Hindlimb muscle (tissue), 1 donor: ENCODE results near the gene ZNF467. TPM values are rescaled to one million over a fixed set of nuclear protein-coding genes. Genes with fewer than 3 reads are reported as not detected.

Source experiments
- DNase-seq: peaks from one replicate; pipeline ENCODE4 v3.0.0-alpha.2; 2013
- polyA plus RNA-seq: library from polyadenylated mRNA; unstranded; fragments of 120-200 nt; gene quantifications from one replicate; pipeline ENCODE4 v1.2.1, GENCODE V29; 2013; ENCODE audit not compliant: insufficient read length

Gene ZNF467
- polyA plus RNA-seq, 1 donor: 9.1 TPM

DNA sequence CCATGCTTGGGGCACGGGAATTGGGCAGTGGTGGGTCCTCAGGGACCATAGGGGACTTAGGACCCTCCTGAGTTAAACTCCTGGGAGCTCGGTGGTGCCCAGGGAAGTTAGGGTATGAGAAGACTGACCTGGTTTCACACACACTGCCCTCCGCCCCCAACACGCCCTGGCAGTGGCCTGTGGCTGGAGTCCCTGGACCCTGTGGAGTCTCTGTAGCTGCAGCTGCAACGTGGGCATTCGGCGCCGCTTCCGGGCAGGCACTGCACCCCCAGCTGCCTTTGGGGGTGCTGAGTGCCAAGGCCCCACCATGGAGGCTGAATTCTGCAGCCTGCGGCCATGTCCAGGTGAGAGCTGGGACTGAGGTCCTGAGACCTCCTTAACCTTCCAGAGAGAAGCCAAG, 34.9 kb upstream of the ZNF467 start:
- no peak for DNase-seq

DNA sequence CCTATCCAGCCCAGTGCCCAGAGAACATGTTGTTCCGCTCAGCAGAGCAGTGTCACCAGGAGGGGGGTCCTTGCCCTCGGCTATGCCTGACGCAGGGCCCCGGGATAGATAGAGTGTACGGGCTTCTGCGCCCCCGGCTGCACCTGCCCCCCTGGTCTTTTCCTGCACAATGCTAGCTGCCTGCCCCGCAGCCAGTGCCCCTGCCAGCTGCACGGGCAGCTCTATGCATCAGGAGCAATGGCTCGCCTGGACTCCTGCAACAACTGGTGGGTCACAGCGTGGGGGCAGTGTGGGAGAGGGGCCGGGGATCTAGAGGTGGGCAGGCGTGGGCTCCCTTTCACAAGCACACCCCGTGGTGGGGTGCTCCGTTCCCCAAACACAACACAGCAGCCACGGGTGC, 33.3 kb upstream of the ZNF467 start:
- no peak for DNase-seq

DNA sequence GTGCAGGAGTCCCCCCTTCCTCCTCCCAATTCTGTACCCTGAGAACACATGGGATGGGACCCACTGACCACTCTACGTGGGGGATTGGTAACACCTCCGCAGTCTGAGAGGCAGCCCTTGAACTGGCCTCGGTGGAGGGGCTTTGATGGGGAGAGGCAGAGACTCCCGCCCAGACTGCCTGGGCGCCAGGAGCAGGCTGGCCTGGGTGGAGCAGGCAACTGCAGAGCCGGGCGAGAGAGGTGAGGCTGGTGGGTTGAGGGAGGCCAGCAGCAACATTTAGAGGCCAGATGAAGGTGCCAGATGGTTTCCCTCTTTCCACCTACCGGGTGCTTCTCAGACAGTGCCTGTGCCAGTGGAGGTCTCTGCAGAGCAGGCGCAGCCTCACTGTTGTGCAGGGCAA, 30.7 kb upstream of the ZNF467 start:
- no peak for DNase-seq

DNA sequence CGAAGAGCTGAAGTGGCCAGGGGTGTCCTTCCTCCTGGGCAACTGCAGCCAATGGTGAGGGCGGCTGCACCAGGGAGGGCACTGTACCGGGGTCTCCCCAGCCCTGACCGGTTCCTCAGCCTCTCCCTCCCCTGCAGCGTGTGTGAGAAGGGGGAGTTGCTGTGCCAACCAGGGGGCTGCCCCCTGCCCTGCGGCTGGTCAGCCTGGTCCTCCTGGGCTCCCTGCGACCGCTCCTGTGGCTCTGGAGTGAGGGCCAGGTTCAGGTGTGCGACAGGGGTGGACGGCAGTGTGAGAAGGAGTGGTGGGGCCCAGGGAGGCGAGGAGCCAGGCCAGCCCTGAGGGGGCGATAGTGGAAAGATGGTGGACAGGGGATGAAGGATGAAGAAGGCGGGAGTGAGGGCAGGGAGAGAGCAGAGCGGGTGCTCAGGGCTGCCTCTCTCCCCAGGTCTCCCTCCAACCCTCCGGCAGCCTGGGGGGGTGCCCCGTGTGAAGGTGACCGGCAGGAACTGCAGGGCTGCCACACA, 30.2 kb upstream of the ZNF467 start:
- DNase-seq: no peak

DNA sequence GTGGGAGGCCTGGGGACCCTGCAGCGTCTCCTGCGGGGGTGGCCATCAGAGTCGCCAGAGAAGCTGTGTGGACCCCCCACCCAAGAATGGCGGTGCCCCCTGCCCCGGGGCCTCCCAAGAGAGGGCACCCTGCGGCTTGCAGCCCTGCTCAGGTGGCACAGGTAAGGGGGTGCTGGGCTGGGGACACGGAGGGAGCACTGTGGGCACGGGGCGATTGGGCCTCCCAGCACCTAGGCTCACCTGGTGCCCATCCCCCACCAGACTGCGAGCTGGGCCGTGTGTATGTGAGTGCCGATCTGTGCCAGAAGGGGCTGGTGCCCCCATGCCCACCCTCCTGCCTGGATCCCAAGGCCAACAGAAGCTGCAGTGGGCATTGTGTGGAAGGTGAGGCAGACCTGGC, 29.6 kb upstream of the ZNF467 start:
- no peak for DNase-seq

DNA sequence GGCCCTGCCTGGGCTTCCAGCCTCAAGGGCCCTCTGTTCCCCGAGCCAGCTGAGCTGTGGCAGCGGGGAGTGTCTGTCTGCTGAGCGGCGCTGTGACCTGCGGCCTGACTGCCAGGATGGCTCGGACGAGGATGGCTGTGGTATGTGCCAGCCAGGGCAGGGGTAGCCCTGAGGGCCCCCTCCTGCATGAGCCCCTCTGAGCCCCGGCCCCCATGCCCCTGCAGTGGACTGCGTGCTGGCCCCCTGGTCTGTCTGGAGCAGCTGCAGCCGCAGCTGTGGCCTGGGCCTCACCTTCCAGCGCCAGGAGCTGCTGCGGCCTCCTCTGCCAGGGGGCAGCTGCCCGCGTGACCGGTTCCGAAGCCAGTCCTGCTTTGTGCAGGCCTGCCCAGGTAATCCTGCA, 28.4 kb upstream of the ZNF467 start:
- no peak for DNase-seq

DNA sequence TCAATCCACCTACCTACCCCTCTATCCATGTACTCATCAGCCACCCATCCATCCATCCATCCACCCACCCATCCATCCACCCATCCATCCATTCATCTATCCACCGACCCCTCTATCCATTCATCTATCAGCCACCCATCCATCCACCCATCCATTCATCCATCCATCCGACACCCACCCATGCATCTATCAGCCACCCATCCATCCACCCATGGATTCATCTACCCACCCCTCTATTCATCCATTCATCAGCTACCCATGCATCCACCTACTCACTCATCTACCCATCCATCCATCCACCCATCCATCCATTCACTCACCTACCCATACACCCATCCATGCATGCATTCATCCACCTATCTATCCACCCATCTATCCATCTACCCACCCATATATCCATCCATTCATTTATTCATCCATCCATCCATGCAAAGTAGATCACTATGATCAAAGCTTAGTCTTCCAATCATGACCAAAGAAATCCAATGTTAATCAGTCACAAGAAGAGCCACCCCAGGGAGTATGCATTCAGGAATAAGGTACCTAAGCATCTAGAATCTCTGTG, 27.7 kb upstream of the ZNF467 start:
- no peak for DNase-seq

DNA sequence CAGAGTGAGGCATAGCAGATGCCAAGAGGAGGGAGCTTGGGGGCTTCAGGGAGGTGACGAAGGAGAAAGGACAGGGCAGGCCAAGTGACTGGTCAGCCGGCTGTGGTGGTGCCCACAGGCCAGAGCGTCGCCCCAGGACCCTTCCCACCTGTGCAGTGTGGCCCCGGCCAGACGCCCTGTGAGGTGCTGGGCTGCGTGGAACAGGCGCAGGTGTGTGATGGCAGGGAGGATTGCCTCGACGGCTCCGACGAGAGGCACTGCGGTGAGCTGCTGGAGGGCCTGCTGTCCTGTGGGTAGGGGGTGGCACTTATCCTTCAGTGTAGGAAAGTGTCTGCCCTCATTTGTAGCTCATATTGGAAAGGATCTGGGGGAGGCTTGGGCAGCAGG, 26.8 kb upstream of the ZNF467 start:
- DNase-seq: no peak

DNA sequence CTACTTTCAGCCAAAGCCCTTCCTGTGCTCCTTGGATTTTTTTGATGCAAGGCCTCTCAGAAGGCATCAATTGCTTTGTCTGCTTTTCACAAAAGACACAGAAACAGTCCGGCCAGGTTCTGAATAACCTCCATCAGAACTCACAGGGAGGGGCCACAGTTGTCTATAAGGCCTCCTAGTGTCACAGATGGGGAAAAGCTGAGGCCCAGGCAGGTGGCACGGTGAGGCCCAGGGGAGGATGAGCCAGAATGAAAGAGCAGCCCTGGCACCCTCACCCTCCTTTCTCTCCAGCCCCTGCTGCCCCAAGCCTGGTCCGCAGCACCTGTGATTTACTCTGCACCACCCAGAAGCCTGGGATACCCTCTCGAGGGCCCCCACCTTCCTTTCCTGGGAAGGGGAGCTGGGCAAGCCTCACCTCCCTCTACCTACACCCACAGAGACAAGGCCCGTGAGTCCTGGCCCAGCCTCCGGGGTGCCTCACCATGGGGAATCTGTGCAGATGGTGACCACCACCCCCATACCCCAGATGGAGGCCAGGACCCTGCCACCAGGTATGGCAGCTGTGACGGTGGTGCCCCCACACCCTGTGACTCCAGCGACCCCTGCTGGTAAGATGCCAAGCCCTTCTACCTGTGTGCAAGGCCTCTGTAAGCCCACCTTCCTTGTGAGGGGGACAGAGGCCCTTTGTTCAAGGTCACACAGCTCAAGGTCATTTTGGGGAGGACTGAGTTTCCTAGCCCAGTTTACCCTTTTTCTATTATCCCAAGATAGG, 26.2 kb upstream of the ZNF467 start:
- DNase-seq: no peak

DNA sequence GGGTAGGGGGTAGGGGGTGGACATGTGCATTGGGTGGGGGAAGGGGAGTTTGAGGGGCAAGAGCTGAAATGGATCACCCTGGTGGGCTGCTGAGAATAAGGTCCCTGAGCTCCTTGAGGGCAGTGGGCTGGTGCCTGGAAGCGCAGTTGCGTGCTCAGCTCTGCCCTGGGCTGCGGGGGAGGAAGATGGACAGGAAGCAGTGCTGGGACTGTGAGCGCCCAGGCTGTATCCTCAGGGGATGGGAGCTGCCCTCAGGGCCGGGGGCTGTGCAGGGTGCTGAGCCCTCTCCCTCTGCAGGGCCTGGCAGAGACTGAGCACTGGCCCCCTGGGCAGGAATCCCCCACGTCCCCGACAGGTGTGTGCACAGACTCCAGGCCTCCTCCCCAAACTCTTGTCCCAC, 24.4 kb upstream of the ZNF467 start:
- no peak for DNase-seq

DNA sequence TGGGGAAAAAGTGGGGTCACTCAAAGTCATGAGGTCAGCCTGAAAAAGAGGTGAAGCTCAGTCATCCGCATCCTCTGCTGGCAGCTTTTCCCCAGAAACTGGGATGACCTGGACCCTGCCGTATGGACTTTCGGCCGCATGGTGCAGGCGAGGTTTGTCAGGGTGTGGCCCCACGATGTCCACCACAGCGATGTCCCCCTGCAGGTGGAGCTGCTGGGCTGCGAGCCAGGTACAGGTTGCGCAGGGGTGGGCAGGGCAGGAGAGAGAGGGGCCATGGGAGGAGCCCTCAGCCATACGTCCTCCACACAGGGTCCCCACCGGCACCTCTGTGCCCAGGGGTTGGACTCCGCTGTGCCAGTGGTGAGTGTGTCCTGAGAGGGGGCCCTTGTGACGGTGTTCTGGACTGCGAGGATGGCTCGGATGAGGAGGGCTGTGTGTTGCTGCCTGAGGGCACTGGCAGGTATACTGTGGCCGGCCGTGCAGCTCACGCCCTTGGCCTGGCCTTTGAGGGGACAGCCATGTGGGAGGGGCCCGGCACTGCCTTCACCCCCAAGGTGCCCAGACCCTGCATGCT, 23.0 kb upstream of the ZNF467 start:
- DNase-seq: no peak

DNA sequence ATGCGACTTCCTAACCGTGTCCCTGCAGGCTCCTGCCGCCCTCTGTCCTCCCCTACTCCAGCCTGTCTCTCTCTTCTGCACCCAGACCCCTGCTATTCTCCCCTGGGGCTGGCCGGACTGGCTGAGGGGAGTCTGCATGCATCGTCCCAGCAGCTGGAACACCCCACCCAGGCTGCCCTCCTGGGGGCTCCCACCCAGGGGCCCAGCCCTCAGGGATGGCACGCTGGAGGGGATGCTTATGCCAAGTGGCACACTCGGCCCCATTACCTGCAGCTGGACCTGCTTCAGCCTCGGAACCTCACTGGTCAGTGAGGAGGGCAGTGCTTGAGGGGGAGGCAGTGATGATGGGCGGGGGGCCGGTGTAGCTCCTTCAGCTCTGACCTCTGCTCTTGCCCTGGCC, 21.7 kb upstream of the ZNF467 start:
- DNase-seq: no peak

DNA sequence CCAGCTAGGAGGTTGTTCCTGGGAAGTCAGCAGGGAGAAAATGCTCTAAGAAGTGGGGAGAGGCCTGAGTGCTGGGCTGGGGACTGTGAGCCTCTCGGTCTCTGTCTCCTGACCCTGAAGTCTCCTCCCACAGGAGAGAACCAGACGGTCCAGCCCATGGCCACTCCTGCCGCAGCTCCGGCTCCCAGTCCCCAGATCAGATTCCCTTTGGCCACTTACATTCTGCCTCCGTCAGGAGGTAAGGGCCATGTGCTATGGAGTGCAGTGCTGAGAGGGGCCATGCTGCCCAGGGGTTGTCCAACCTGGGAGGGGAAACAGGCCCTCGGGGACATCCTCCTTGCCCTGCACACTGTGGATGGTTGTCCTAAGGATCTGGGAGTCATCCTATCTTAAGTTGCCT, 21.3 kb upstream of the ZNF467 start:
- DNase-seq: no peak

DNA sequence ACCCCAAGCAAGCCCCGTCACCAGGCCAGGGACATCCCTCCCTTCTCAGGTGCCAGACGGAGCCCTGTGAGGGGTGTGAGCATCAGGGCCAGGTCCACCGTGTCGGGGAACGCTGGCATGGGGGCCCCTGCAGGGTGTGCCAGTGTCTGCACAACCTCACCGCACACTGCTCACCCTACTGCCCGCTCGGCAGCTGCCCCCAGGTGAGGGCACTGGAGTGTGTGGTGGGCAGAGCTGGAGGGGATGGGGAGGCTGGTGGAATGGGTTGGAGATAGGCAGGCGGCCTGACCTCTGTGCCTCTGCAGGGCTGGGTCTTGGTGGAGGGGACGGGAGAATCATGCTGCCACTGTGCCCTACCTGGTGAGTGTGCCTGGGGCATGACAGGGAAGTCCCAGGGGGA, 19.9 kb upstream of the ZNF467 start:
- DNase-seq: no peak

DNA sequence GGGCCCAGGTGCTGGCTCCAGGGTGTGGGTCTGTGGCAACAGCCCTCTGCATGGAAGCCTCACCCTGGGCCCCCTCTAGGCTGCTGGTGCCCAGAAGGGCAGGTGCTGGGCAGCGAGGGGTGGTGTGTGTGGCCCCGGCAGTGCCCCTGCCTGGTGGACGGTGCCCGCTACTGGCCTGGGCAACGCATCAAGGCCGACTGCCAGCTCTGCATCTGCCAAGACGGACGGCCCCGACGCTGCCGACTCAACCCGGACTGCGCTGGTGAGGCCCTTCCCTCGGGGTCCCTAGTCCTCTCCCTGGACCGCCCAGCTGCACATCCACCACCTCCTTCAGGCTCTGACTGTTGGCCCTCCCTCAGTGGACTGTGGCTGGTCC, 18.8 kb upstream of the ZNF467 start:
- no peak for DNase-seq

DNA sequence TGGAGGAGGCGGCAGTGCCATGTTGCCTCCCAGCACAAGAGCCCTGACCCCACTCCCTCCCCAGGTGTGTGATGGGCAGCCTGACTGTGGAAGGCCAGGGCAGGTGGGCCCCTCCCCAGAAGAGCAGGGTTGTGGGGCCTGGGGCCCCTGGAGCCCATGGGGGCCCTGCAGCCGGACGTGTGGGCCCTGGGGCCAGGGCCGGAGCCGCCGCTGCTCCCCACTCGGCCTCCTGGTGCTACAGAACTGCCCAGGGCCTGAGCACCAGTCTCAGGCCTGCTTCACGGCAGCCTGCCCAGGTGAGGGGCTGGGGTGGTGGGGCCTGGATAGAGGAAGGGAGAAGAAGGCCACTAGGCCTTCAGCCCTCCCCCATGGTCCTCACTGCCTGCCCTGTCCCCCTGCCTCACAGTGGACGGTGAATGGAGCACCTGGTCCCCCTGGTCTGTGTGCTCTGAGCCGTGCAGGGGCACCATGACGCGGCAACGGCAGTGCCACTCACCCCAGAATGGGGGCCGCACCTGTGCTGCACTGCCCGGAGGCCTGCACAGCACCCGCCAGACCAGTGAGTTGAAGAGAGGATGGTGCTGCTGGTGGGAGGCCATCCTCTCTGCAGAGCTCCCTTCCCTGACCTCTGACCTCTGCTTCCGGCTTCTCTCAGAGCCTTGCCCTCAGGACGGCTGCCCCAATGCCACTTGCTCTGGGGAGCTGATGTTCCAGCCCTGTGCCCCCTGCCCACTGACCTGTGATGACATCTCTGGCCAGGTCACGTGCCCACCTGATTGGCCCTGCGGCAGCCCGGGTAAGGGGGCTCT, 18.2 kb upstream of the ZNF467 start:
- DNase-seq: no peak

DNA sequence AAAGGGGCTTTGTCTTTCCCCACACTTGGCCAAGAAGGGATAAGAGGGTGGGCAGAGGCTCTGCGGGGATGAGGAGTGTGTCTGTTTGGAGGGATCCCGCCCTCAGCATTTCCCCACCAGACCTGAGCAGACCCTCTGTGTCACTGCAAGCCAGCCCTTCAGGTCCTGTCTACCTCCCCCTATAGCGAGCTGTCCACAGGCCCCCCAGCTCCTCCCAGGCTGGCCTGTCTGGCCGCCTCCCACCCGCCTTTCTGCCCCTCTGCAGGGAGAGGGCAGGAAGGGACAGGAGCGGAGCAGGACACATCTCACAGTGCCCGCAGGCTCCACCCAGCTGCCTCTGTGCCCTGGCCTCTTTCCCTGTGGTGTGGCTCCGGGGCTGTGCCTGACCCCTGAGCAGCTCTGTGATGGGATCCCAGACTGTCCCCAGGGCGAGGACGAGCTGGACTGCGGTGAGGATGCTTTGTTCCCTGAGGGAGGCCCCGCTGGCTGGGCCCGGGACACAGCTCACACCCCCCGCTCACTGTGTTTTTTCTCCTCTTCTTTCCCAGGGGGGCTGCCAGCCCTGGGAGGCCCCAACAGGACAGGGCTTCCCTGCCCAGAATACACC, 17.5 kb upstream of the ZNF467 start:
- no peak for DNase-seq

DNA sequence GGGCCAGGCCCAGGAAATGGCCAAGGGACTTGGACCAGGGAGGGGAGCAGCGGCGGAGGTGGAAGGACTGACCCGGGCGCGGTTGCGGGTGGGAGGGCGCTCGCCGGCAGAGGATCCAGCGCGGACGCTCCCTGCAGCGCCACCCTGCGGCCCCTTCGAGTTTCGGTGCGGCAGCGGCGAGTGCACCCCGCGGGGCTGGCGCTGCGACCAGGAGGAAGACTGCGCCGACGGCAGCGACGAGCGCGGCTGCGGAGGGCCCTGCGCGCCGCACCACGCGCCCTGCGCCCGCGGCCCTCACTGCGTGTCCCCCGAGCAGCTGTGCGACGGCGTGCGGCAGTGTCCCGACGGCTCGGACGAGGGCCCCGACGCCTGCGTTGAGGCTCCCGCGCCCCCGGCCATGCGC, 16.8 kb upstream of the ZNF467 start:
- DNase-seq: no peak

DNA sequence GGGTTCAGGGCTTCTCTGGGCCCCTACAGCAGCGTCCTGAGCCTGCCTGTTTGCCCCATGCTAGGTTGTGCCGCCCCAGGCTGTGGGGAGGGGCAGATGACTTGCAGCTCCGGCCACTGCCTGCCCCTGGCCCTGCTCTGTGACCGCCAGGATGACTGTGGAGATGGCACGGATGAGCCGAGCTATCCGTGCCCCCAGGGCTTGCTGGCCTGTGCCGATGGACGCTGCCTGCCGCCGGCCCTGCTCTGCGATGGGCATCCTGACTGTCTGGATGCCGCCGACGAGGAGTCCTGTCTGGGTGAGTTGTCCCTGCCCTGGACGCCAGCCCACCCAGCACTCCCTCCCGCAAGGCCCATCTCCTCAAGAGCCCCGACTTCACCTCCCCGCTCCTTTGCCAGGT, 15.7 kb upstream of the ZNF467 start:
- DNase-seq: no peak

DNA sequence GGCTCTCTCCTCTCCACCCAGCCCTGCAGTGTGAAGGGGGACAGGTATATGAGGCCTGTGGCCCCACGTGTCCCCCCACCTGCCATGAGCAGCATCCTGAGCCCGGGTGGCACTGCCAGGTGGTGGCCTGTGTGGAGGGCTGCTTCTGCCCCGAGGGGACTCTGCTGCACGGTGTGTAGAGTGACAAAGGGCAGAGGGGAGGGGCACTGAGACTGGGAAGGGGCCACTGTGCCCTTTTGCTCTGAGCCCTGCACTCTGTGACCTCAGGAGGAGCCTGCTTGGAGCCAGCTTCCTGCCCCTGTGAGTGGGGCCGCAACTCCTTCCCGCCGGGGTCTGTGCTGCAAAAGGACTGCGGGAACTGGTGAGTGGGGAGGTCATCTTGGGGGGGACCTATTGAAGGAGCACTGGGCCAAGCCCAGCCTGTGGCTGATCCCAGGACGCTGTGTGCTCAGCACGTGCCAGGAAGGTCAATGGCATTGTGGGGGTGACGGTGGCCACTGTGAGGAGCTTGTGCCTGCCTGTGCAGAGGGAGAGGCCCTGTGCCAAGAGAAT, 15.0 kb upstream of the ZNF467 start:
- DNase-seq: no peak

DNA sequence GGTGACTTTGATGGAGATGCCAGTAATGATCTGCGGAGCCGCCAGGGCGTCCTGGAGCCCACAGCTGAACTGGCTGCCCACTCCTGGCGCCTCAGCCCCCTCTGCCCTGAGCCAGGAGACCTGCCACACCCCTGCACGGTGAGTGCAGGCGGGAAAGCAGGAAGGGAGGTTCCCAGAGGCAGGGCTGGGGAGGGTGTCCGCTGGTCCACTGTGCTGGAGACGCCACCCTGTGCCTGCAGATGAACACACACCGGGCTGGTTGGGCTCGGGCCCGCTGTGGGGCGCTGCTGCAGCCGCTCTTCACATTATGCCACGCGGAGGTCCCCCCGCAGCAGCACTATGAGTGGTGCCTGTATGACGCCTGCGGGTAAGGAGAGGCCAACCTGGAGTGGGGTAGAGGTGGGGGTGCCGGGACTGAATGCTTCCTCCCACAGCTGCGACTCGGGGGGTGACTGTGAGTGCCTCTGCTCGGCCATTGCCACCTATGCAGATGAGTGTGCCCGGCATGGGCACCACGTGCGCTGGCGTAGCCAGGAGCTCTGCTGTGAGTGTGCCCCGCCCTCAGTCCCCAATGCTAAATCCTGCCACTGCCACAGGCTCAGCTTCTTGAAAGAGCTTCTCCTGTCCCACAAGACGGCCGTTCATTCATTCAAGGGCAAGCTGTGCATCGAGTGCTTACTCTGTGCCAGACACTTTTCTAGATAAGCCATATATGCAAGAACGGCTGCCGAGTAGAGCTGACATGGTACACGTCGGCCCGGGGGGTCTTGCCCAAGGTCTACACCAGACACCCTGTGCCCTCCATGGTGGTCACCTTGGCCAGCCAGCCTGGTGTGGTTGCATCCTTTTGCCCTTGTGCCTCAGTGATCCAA, 14.3 kb upstream of the ZNF467 start:
- DNase-seq: no peak

DNA sequence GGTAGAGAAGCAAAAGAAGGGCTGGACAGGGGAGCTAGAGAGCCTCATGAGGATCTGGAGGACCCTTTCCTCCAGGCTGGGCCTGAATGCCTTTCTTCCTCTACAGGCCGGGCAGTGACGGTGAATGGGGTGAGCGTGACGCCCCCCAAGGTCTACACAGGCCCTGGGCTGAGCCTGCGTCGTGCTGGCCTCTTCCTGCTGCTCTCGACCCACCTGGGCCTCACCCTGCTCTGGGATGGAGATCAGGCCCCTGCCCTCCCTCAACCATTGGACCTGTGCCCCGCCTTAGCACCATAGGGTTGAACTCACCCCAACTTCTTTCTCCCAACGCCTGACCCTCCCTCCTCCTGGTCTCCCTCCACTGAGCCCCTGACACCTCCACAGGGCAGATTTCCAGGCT, 12.6 kb upstream of the ZNF467 start:
- no peak for DNase-seq
